ENCODE results near the gene SYNGR2. TPM values are rescaled to one million over a fixed set of nuclear protein-coding genes. Genes with fewer than 3 reads are reported as not detected.

SYNGR2 gene
- total RNA-seq, 2 donors from 2014 or later = 256 to 395 TPM

DNA sequence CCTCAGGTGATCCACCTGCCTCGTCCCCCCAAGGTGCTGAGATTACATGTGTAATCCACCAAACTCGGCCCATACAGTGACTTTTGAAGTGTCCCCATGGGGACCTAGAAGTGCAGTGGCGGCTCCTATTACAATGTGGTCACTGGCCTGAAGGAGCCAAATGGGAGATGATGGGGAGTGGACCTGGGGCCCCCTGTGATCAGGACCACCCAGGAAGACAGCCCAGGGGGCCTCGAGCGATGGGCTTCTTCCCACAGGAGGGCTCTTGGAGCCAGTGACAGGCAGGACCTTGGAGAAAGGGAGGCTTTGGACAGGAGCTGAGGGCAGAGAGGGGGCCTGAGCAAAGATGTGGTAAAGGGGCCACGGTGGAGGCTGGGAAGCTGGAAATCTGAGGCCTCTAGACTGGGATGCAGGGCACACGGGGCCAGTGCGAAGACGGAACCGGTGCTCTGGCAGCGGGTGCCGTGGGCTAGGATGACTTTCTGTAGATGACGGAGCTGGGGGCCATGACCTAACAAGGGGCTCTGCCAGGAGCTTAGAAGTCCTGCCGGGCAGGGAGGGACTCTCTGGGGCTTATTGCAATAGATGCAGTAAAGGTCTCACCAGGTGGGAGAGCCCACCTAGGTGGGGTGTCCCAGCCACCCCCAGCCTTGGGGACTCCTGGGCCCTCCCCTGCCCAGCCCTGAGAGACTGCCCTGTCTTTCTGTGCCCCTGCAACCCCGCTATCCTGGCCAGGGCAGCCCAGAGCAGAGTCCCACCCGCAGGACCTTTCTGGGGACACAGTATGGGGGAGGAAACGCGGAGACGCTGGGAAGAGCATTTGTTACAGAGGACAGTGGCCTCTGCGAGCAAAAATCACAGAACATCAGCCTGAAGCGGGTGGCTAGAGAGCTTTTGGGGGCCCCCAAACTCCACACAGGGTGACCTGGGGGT lies 24.9 kb upstream of the SYNGR2 start:
- H3K4me1 ChIP-seq = peaks cover 40% of the 10 kb centered on the region
- no peak overlapping the region for H3K4me3 ChIP-seq
- no peaks in the 10 kb centered on the region for H3K36me3 ChIP-seq
- TF ChIP-seq, protein P1, sequence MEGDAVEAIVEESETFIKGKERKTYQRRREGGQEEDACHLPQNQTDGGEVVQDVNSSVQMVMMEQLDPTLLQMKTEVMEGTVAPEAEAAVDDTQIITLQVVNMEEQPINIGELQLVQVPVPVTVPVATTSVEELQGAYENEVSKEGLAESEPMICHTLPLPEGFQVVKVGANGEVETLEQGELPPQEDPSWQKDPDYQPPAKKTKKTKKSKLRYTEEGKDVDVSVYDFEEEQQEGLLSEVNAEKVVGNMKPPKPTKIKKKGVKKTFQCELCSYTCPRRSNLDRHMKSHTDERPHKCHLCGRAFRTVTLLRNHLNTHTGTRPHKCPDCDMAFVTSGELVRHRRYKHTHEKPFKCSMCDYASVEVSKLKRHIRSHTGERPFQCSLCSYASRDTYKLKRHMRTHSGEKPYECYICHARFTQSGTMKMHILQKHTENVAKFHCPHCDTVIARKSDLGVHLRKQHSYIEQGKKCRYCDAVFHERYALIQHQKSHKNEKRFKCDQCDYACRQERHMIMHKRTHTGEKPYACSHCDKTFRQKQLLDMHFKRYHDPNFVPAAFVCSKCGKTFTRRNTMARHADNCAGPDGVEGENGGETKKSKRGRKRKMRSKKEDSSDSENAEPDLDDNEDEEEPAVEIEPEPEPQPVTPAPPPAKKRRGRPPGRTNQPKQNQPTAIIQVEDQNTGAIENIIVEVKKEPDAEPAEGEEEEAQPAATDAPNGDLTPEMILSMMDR (IDR thresholded peaks at IDR 0.05) = no peak
- intact Hi-C loops (cut with DNase I) = no loop called here
- H3K9me3 ChIP-seq = no peaks in the 10 kb centered on the region
- DNase-seq = no peak
- peak overlapping the region; percentile 56 to 69 for H3K9ac ChIP-seq (ENCODE audit: low read depth in 2 of 2, low read length in 2 of 2)
- H3K27me3 ChIP-seq = no peaks in the 10 kb centered on the region
- peak overlapping the region; percentile 88 for H3K27ac ChIP-seq

DNA sequence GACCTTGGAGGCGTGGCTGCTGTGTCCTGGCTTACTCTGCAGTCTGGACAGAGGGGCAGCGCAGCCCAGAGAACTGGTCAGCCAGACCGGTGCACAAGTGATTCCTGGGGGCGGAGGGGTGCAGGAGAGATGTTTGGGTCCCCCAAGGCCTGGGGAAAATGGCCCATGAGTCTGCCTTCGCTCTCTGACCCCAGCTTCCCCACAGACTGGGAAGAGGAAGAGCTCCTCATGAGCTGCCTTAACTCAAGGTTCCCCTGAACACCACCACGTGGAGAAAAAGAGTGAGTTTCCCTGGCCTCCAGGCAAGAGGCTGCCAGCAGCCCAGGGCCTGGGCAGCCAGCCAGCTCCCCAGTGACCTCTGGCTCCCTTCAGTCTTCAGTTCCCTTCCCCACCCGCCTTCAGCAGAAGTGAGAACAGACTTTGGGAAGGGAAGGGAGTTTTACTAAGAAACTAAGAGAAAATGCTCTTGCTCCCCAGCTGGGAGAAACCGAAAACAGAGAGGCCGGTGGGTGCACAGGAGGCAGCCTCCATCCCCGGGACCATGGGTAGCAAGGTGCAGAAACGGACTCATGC lies 24.1 kb upstream of the SYNGR2 start:
- Histone ChIP-seq H3K4me3 (no peak overlapping the region), H3K27ac (peak overlapping the region; percentile 88), H3K4me1 (peaks cover 42% of the 10 kb centered on the region), H3K36me3 (no peaks in the 10 kb centered on the region), H3K9me3 (no peaks in the 10 kb centered on the region), H3K9ac (ENCODE audit: low read depth in 2 of 2, low read length in 2 of 2) (peak overlapping the region; percentile 56 to 69), H3K27me3 (no peaks in the 10 kb centered on the region)
- intact Hi-C loops (cut with DNase I) = no loop called here
- DNase-seq = peak; percentile 90
- TF ChIP-seq, protein P1 (IDR thresholded peaks at IDR 0.05) = no peak

DNA sequence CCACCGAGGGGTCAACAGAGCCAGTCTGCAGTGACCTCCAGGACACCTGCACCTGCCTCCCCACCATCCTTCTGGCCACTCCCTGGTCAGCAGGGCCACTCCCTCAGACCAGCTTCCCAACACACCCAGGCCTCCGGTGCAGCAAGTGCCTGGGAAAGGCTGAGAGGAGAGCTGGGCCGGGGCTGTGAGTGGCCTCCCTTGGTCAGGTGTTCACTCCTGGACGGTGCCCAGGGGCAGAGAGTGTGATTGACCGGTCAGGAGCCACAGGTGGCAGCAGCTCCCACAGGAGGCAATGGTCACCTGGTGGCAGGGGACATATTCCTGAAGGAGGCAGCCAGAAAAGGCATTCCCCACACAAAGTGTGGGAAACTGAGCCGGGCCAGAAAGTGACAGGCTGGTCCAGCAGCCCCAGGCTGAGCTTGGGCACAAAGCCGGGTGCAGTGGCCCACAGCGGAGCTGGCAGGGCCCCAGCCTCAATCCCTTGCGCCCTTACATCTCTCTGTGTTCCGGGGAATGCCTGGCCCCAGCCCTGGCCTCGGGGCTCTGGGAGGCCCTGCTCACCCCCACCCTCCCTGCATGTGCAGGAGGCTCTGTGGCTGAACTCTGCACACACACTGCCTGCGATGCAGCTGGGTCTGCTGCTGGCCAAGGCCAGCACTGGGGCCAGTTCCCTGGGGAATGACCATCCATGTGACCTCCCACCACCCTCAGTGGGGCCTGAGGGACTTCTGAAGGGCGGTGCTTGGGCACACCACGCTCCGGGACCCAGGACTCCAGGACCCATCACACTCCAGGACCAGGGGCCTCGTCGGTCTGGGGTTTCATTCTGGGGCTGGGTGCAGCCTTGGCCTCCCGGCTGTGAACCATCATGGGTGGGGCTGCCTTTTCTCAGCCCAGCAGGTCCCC lies 23.4 kb upstream of the SYNGR2 start:
- Histone ChIP-seq H3K4me3 (no peak overlapping the region), H3K4me1 (peaks cover 42% of the 10 kb centered on the region), H3K36me3 (no peaks in the 10 kb centered on the region), H3K27me3 (no peaks in the 10 kb centered on the region), H3K9me3 (no peaks in the 10 kb centered on the region), H3K27ac (peak overlapping the region; percentile 88), H3K9ac (ENCODE audit: low read depth in 2 of 2, low read length in 2 of 2) (peak overlapping the region; percentile 56 to 69)
- peak; percentile 72 for DNase-seq
- intact Hi-C loops (cut with DNase I) = no loop called here
- TF ChIP-seq, protein P1 (IDR thresholded peaks at IDR 0.05) = no peak

DNA sequence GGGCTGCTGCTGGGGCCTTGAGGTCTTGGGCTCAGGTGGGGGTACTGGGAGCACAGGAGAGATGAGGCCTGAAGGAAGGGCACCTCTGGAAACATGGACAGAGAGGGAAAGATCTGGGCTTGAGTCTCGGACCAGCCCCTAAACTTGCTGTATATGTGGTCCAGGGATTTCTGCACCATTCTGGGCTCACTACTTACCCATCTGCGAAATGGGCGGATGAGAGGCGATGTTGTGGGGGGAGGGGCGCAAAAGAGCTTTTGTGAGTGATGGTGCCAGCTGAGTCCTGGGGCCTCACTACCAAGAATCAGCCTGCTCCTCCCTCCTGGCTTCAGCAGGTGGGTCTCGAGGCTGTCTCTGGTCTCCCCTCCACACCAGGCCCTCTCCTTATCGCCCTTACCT lies 21.9 kb upstream of the SYNGR2 start:
- peaks cover 32% of the 10 kb centered on the region for H3K4me1 ChIP-seq
- no peak for DNase-seq
- intact Hi-C loops (cut with DNase I) = no loop called here
- H3K9me3 ChIP-seq = no peaks in the 10 kb centered on the region
- TF ChIP-seq, protein P1 (IDR thresholded peaks at IDR 0.05) = no peak
- no peaks in the 10 kb centered on the region for H3K27me3 ChIP-seq
- H3K36me3 ChIP-seq = no peaks in the 10 kb centered on the region
- no peak overlapping the region for H3K9ac ChIP-seq (ENCODE audit: low read depth in 2 of 2, low read length in 2 of 2)
- no peak overlapping the region for H3K4me3 ChIP-seq
- peak overlapping the region; percentile 22 for H3K27ac ChIP-seq

DNA sequence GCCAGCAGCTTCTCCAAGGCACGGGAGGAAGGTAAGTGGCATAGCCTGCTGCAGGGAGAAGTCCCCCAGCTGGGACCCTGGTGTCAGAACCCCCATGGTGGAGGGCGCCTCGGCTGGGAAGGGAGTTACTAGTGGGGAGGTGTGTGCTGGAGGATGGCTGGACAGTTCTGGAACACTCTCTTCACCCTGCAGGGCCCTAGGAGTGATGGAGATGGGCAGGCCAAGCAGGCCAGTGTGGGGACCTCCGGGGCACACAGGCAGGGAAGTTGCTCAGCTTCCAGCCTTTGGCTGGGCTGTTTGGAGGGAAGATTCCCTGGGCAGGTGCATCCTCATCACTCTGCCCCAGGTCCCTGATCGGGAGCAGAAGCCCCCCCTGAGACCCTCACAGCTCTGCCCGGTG lies 21.5 kb upstream of the SYNGR2 start:
- peak; percentile 19 for DNase-seq
- Histone ChIP-seq H3K27ac (peak overlapping the region; percentile 22), H3K36me3 (no peaks in the 10 kb centered on the region), H3K9ac (ENCODE audit: low read depth in 2 of 2, low read length in 2 of 2) (peak overlapping the region; percentile 33 to 62), H3K27me3 (no peaks in the 10 kb centered on the region), H3K4me3 (no peak overlapping the region), H3K9me3 (no peaks in the 10 kb centered on the region), H3K4me1 (peaks cover 28% of the 10 kb centered on the region)
- intact Hi-C loops (cut with DNase I) = no loop called here
- TF ChIP-seq, protein P1 (IDR thresholded peaks at IDR 0.05) = no peak
